Left hindlimb (tissue), 1 donor: ENCODE data around the gene CCR6.
"Not testable (repeated sequence)": the region's sequence is repeated elsewhere in the genome, so short reads cannot be mapped to it uniquely, and the experiment has no call there.

Experiments
- DNase-seq: peaks from one replicate; pipeline ENCODE4 v3.0.0-alpha.2; 2018

The CCR6 gene

GRCh38 chr6:167146135-167146534 is 23.2 kb downstream of the CCR6 start:
- no peak for DNase-seq

- DNase-seq, result no peak
Observed at GRCh38 chr6:167146977-167147376, 24.1 kb downstream of the CCR6 start.

GRCh38 chr6:167148021-167148420 is 25.1 kb downstream of the CCR6 start:
- DNase-seq, result no peak

- DNase-seq, result no peak
Observed at GRCh38 chr6:167148997-167149396, 26.1 kb downstream of the CCR6 start.

- no peak for DNase-seq
Observed at GRCh38 chr6:167150941-167151549, 28.1 kb downstream of the CCR6 start.

GRCh38 chr6:167151648-167152047 is 28.8 kb downstream of the CCR6 start:
- DNase-seq, result no peak

GRCh38 chr6:167152862-167153261 is 30.0 kb downstream of the CCR6 start:
- no peak for DNase-seq

GRCh38 chr6:167153521-167153959 is 30.6 kb downstream of the CCR6 start:
- no peak for DNase-seq

- DNase-seq, result no peak
Observed at GRCh38 chr6:167154291-167154690, 31.4 kb downstream of the CCR6 start.

GRCh38 chr6:167154895-167155294 is 32.0 kb downstream of the CCR6 start:
- DNase-seq, result no peak

GRCh38 chr6:167157414-167157813 is 34.5 kb downstream of the CCR6 start:
- DNase-seq, result no peak

GRCh38 chr6:167157863-167158262 is 35.0 kb downstream of the CCR6 start, which contains the start of gene GPR31:
GPR31 (minus strand) TSS chr6:167157980; CDS start chr6:167157831, 149 bp downstream.
- no peak for DNase-seq

- no peak for DNase-seq
Observed at GRCh38 chr6:167161851-167162467, 39.1 kb downstream of the CCR6 start.

- no peak for DNase-seq
Observed at GRCh38 chr6:167162591-167162990, 39.7 kb downstream of the CCR6 start.

GRCh38 chr6:167163476-167164011 is 40.6 kb downstream of the CCR6 start:
- no peak for DNase-seq

GRCh38 chr6:167164261-167164660 is 41.4 kb downstream of the CCR6 start:
- no peak for DNase-seq

GRCh38 chr6:167165858-167166471 is 43.1 kb downstream of the CCR6 start:
- no peak for DNase-seq

- not testable (repeated sequence) for DNase-seq
Observed at GRCh38 chr6:167167699-167168098, 44.8 kb downstream of the CCR6 start.

GRCh38 chr6:167168296-167168695 is 45.4 kb downstream of the CCR6 start:
- DNase-seq, result not testable (repeated sequence)

- DNase-seq, result not testable (repeated sequence)
Observed at GRCh38 chr6:167169867-167170266, 47.0 kb downstream of the CCR6 start.

- not testable (repeated sequence) for DNase-seq
Observed at GRCh38 chr6:167171300-167171699, 48.4 kb downstream of the CCR6 start.

GRCh38 chr6:167172011-167172410 is 49.1 kb downstream of the CCR6 start:
- DNase-seq, result not testable (repeated sequence)

GRCh38 chr6:167177271-167177670 is 54.4 kb downstream of the CCR6 start:
- not testable (repeated sequence) for DNase-seq
